HEK293 (cell line): ENCODE results near the gene DUSP10.

Experiments used
- EGR2 ChIP-seq: fragments of 450-650 bp; formaldehyde crosslinking; IDR thresholded peaks from 2 replicates; pipeline ENCODE4 v1.5.1; 2016; ENCODE audit warnings: low read depth, missing biosample characterization, missing genetic modification characterization
- GLIS1 ChIP-seq: fragments of 450-650 bp; formaldehyde crosslinking; IDR thresholded peaks from 2 replicates; pipeline ENCODE4 v1.5.1; 2016; ENCODE audit warnings: missing biosample characterization, missing genetic modification characterization
- KLF10 ChIP-seq: fragments of 450-650 bp; IDR thresholded peaks from 2 replicates; pipeline ENCODE4 v1.5.1; 2018; ENCODE audit warnings: missing biosample characterization, mild to moderate bottlenecking, missing genetic modification characterization
- MZF1 ChIP-seq: fragments of 450-650 bp; formaldehyde crosslinking; IDR thresholded peaks from 2 replicates; pipeline ENCODE4 v1.5.1; 2017; ENCODE audit warnings: missing biosample characterization, missing genetic modification characterization, borderline replicate concordance
- SALL2 ChIP-seq: fragments of 450-650 bp; formaldehyde crosslinking; IDR thresholded peaks from 2 replicates; pipeline ENCODE4 v1.5.0; 2017; ENCODE audit warnings: missing biosample characterization, mild to moderate bottlenecking, missing genetic modification characterization, borderline replicate concordance
- SP7 ChIP-seq: fragments of 450-650 bp; formaldehyde crosslinking; IDR thresholded peaks from 2 replicates; pipeline ENCODE4 v1.5.1; 2016; ENCODE audit warnings: missing biosample characterization, missing genetic modification characterization
- ZBTB17 ChIP-seq: fragments of 450-650 bp; formaldehyde crosslinking; IDR thresholded peaks from 2 replicates; pipeline ENCODE4 v1.5.1; 2016; ENCODE audit warnings: missing biosample characterization, missing genetic modification characterization
- ZFP69B ChIP-seq: fragments of 450-650 bp; formaldehyde crosslinking; IDR thresholded peaks from 2 replicates; pipeline ENCODE4 v1.5.1; 2016; ENCODE audit warnings: missing biosample characterization, missing genetic modification characterization
- ZNF146 ChIP-seq: fragments of 450-650 bp; formaldehyde crosslinking; IDR thresholded peaks from 2 replicates; pipeline ENCODE4 v1.5.1; 2016; ENCODE audit warnings: missing biosample characterization, missing genetic modification characterization
- ZNF155 ChIP-seq: fragments of 450-650 bp; formaldehyde crosslinking; IDR thresholded peaks from 2 replicates; pipeline ENCODE4 v1.5.1; 2016; ENCODE audit warnings: missing biosample characterization, missing genetic modification characterization
- ZNF24 ChIP-seq: fragments of 450-650 bp; formaldehyde crosslinking; IDR thresholded peaks from 2 replicates; pipeline ENCODE4 v1.5.1; 2016; ENCODE audit warnings: missing biosample characterization, missing genetic modification characterization
- ZNF335 ChIP-seq: fragments of 450-650 bp; formaldehyde crosslinking; conservative IDR thresholded peaks from 2 replicates; pipeline ENCODE4 v1.5.1; 2016; ENCODE audit warnings: missing biosample characterization, missing genetic modification characterization
- ZNF529 ChIP-seq: fragments of 450-650 bp; formaldehyde crosslinking; IDR thresholded peaks from 2 replicates; pipeline ENCODE4 v1.5.1; 2017; ENCODE audit warnings: missing genetic modification characterization, missing biosample characterization; ENCODE audit not compliant: insufficient replicate concordance
- ZNF544 ChIP-seq: fragments of 450-650 bp; formaldehyde crosslinking; IDR thresholded peaks from 2 replicates; pipeline ENCODE4 v1.5.0; 2017; ENCODE audit warnings: missing biosample characterization, missing genetic modification characterization
- ZNF585B ChIP-seq: fragments of 450-650 bp; formaldehyde crosslinking; IDR thresholded peaks from 2 replicates; pipeline ENCODE4 v1.5.1; 2016; ENCODE audit warnings: missing biosample characterization, missing genetic modification characterization
- ZNF621 ChIP-seq: fragments of 450-650 bp; formaldehyde crosslinking; IDR thresholded peaks from 2 replicates; pipeline ENCODE4 v1.5.1; 2017; ENCODE audit warnings: missing biosample characterization, missing genetic modification characterization
- ZNF747 ChIP-seq: fragments of 450-650 bp; formaldehyde crosslinking; IDR thresholded peaks from 2 replicates; pipeline ENCODE4 v1.5.1; 2016; ENCODE audit warnings: missing biosample characterization, missing genetic modification characterization
- ZNF843 ChIP-seq: fragments of 450-650 bp; formaldehyde crosslinking; IDR thresholded peaks from 2 replicates; pipeline ENCODE4 v1.5.1; 2016; ENCODE audit warnings: missing biosample characterization, missing genetic modification characterization
- TF ChIP-seq, protein P1 (sequence below): fragments of 450-650 bp; formaldehyde crosslinking; IDR thresholded peaks from 2 replicates; pipeline ENCODE4 v1.5.1; 2016; ENCODE audit warnings: missing biosample characterization, missing genetic modification characterization
- TF ChIP-seq, protein P2 (sequence below): fragments of 450-650 bp; formaldehyde crosslinking; IDR thresholded peaks from 2 replicates; pipeline ENCODE4 v1.5.1; 2016; ENCODE audit warnings: missing biosample characterization, missing genetic modification characterization
- TF ChIP-seq, protein P3 (sequence below): fragments of 450-650 bp; IDR thresholded peaks from 2 replicates; pipeline ENCODE4 v1.5.1; 2018; ENCODE audit warnings: missing biosample characterization, mild to moderate bottlenecking, missing genetic modification characterization
- TF ChIP-seq, protein P4 (sequence below): fragments of 450-650 bp; formaldehyde crosslinking; IDR thresholded peaks from 2 replicates; pipeline ENCODE4 v1.5.1; 2017; ENCODE audit warnings: missing biosample characterization, missing genetic modification characterization
- TF ChIP-seq, protein P5 (sequence below): fragments of 450-650 bp; formaldehyde crosslinking; IDR thresholded peaks from 2 replicates; pipeline ENCODE4 v1.5.1; 2016; ENCODE audit warnings: missing biosample characterization, missing genetic modification characterization
- TF ChIP-seq, protein P6 (sequence below): fragments of 450-650 bp; formaldehyde crosslinking; IDR thresholded peaks from 2 replicates; pipeline ENCODE4 v1.5.1; 2016; ENCODE audit warnings: missing biosample characterization, missing genetic modification characterization, low read depth
- TF ChIP-seq, protein P7 (sequence below): fragments of 450-650 bp; formaldehyde crosslinking; IDR thresholded peaks from 2 replicates; pipeline ENCODE4 v1.5.1; 2017; ENCODE audit warnings: missing biosample characterization, missing genetic modification characterization

DUSP10 gene

DNA sequence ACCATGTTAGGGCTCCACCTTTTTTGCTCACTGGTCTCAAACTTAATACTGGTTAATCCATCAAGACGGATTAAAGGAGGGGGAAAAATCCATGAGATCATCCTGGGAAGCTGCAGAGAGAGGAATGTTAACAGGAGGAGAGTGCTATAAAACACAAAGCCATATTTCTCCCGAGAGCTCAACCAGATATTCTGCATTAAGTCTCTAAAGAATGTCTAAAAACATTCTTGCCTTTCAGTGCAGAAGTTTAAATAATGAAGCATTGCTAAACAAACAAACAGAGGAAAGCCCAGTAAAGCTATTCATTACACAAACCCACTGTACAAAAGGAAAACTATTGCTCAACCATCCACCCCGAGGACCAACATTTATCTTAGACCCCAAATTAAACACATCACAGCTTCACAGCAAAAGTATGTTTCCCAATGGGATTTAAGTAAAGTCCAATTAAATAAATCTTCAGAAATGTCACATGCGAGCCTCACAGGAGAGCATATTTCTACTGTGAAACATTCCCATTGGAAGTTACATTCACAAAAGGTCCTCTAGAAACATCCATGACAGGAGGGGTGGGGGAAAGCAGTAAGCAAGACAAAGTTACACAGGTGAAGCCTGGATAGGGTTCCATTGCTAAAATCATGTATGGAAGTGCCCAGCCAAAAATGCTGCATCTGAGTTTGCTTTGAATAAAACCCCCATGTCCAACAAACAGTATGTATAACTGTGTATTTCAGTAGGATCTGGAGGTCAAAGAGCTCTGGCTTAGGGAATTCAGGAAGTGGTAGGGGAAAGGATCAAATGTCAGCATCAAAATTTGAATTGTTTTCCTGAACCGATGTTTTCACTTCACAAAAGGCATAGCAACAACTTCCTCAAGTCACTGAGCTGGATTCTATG lies 23.3 kb downstream of the DUSP10 start (continued):
- TF ChIP-seq, protein P1, sequence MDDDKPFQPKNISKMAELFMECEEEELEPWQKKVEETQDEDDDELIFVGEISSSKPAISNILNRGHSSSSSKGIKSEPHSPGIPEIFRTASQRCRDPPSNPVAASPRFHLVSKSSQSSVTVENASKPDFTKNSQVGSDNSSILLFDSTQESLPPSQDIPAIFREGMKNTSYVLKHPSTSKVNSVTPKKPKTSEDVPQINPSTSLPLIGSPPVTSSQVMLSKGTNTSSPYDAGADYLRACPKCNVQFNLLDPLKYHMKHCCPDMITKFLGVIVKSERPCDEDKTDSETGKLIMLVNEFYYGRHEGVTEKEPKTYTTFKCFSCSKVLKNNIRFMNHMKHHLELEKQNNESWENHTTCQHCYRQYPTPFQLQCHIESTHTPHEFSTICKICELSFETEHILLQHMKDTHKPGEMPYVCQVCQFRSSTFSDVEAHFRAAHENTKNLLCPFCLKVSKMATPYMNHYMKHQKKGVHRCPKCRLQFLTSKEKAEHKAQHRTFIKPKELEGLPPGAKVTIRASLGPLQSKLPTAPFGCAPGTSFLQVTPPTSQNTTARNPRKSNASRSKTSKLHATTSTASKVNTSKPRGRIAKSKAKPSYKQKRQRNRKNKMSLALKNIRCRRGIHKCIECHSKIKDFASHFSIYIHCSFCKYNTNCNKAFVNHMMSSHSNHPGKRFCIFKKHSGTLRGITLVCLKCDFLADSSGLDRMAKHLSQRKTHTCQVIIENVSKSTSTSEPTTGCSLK (tag by site-specific recombination), result no peak
- TF ChIP-seq ZFP69B (tag by site-specific recombination) (peak; percentile 40; the same call in 1 of the 2 replicates), ZNF621 (tag by site-specific recombination) (no peak), GLIS1 (tag by site-specific recombination) (0 out of 2 replicates have a peak, but pooled peaks have one; percentile 18), SP7 (tag by site-specific recombination) (peak; percentile 96), ZNF155 (tag by site-specific recombination) (no peak), ZNF585B (tag by site-specific recombination) (no peak), ZNF843 (tag by site-specific recombination) (peak; percentile 81), ZNF544 (tag by site-specific recombination) (no peak), ZNF146 (tag by site-specific recombination) (peak; percentile 49; the same call in 1 of the 2 replicates), ZNF24 (tag by site-specific recombination) (peak; percentile 75; the same call in 1 of the 2 replicates), ZNF529 (tag by site-specific recombination) (no peak), ZBTB17 (peak; percentile 35; the same call in 1 of the 2 replicates), MZF1 (tag by site-specific recombination) (no peak), EGR2 (tag by site-specific recombination) (no peak), SALL2 (tag by site-specific recombination) (no peak), ZNF747 (tag by site-specific recombination) (no peak), KLF10 (tag by site-specific recombination) (peak; percentile 79), ZNF335 (tag by site-specific recombination) (peak; percentile 30; the same call in 1 of the 2 replicates)
- TF ChIP-seq, protein P2, sequence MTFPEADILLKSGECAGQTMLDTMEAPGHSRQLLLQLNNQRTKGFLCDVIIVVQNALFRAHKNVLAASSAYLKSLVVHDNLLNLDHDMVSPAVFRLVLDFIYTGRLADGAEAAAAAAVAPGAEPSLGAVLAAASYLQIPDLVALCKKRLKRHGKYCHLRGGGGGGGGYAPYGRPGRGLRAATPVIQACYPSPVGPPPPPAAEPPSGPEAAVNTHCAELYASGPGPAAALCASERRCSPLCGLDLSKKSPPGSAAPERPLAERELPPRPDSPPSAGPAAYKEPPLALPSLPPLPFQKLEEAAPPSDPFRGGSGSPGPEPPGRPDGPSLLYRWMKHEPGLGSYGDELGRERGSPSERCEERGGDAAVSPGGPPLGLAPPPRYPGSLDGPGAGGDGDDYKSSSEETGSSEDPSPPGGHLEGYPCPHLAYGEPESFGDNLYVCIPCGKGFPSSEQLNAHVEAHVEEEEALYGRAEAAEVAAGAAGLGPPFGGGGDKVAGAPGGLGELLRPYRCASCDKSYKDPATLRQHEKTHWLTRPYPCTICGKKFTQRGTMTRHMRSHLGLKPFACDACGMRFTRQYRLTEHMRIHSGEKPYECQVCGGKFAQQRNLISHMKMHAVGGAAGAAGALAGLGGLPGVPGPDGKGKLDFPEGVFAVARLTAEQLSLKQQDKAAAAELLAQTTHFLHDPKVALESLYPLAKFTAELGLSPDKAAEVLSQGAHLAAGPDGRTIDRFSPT (tag by site-specific recombination), result peak; percentile 52
- TF ChIP-seq, protein P3, sequence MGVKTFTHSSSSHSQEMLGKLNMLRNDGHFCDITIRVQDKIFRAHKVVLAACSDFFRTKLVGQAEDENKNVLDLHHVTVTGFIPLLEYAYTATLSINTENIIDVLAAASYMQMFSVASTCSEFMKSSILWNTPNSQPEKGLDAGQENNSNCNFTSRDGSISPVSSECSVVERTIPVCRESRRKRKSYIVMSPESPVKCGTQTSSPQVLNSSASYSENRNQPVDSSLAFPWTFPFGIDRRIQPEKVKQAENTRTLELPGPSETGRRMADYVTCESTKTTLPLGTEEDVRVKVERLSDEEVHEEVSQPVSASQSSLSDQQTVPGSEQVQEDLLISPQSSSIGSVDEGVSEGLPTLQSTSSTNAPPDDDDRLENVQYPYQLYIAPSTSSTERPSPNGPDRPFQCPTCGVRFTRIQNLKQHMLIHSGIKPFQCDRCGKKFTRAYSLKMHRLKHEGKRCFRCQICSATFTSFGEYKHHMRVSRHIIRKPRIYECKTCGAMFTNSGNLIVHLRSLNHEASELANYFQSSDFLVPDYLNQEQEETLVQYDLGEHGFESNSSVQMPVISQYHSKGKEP (tag by site-specific recombination), result peak; percentile 64; the same call in 1 of the 2 replicates
- TF ChIP-seq, protein P4, sequence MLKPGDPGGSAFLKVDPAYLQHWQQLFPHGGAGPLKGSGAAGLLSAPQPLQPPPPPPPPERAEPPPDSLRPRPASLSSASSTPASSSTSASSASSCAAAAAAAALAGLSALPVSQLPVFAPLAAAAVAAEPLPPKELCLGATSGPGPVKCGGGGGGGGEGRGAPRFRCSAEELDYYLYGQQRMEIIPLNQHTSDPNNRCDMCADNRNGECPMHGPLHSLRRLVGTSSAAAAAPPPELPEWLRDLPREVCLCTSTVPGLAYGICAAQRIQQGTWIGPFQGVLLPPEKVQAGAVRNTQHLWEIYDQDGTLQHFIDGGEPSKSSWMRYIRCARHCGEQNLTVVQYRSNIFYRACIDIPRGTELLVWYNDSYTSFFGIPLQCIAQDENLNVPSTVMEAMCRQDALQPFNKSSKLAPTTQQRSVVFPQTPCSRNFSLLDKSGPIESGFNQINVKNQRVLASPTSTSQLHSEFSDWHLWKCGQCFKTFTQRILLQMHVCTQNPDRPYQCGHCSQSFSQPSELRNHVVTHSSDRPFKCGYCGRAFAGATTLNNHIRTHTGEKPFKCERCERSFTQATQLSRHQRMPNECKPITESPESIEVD (tag by site-specific recombination), result peak; percentile 94
- TF ChIP-seq, protein P5, sequence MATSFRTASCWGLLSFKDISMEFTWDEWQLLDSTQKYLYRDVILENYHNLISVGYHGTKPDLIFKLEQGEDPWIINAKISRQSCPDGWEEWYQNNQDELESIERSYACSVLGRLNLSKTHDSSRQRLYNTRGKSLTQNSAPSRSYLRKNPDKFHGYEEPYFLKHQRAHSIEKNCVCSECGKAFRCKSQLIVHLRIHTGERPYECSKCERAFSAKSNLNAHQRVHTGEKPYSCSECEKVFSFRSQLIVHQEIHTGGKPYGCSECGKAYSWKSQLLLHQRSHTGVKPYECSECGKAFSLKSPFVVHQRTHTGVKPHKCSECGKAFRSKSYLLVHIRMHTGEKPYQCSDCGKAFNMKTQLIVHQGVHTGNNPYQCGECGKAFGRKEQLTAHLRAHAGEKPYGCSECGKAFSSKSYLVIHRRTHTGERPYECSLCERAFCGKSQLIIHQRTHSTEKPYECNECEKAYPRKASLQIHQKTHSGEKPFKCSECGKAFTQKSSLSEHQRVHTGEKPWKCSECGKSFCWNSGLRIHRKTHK (tag by site-specific recombination), result no peak
- TF ChIP-seq, protein P6, sequence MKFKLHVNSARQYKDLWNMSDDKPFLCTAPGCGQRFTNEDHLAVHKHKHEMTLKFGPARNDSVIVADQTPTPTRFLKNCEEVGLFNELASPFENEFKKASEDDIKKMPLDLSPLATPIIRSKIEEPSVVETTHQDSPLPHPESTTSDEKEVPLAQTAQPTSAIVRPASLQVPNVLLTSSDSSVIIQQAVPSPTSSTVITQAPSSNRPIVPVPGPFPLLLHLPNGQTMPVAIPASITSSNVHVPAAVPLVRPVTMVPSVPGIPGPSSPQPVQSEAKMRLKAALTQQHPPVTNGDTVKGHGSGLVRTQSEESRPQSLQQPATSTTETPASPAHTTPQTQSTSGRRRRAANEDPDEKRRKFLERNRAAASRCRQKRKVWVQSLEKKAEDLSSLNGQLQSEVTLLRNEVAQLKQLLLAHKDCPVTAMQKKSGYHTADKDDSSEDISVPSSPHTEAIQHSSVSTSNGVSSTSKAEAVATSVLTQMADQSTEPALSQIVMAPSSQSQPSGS (tag by site-specific recombination), result peak; percentile 22; the same call in 1 of the 2 replicates
- TF ChIP-seq, protein P7, sequence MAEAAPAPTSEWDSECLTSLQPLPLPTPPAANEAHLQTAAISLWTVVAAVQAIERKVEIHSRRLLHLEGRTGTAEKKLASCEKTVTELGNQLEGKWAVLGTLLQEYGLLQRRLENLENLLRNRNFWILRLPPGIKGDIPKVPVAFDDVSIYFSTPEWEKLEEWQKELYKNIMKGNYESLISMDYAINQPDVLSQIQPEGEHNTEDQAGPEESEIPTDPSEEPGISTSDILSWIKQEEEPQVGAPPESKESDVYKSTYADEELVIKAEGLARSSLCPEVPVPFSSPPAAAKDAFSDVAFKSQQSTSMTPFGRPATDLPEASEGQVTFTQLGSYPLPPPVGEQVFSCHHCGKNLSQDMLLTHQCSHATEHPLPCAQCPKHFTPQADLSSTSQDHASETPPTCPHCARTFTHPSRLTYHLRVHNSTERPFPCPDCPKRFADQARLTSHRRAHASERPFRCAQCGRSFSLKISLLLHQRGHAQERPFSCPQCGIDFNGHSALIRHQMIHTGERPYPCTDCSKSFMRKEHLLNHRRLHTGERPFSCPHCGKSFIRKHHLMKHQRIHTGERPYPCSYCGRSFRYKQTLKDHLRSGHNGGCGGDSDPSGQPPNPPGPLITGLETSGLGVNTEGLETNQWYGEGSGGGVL (tag by site-specific recombination), result peak; percentile 67
